SU-DHL-6 (cell line): ENCODE data around the gene GPC2.
"Not testable (repeated sequence)": the region's sequence is repeated elsewhere in the genome, so short reads cannot be mapped to it uniquely, and the experiment has no call there.

ENCODE experiments used
- EZH2phosphoT487 ChIP-seq: fragments of 200-600 bp; sonication (generic), shearing (Covaris generic); conservative IDR thresholded peaks from 2 replicates; pipeline ENCODE4 v1.6.1; 2018; ENCODE audit warnings: mild to moderate bottlenecking, antibody characterized with exemption, low read length, moderate library complexity, mixed read lengths
- TF ChIP-seq, protein P1 (sequence below): fragments of 200-600 bp; sonication (generic); IDR thresholded peaks from one replicate; pipeline ENCODE4 v1.5.1; 2017; ENCODE audit warnings: antibody characterized with exemption, mild to moderate bottlenecking, low read length, moderate library complexity; ENCODE audit not compliant: insufficient read depth, poor library complexity, severe bottlenecking

DNA sequence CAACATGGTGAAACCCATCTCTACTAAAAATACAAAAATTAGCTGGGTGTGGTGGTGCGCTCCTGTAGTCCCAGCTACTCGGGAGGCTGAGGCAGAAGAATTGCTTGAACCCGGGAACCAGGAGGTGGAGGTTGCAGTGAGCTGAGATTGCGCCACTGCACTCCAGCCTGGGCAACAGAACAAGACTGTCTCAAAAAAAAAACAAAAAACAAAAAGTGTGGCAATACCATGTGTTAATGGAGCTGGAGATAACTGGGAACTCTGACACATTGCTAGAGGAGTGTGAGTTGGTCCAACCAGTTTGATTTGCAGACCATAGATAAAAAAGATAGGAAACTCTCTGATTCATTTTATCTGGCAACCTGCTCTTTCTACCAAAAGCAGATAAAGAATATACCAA lies 30.8 kb downstream of the GPC2 start:
- TF ChIP-seq, protein P1, sequence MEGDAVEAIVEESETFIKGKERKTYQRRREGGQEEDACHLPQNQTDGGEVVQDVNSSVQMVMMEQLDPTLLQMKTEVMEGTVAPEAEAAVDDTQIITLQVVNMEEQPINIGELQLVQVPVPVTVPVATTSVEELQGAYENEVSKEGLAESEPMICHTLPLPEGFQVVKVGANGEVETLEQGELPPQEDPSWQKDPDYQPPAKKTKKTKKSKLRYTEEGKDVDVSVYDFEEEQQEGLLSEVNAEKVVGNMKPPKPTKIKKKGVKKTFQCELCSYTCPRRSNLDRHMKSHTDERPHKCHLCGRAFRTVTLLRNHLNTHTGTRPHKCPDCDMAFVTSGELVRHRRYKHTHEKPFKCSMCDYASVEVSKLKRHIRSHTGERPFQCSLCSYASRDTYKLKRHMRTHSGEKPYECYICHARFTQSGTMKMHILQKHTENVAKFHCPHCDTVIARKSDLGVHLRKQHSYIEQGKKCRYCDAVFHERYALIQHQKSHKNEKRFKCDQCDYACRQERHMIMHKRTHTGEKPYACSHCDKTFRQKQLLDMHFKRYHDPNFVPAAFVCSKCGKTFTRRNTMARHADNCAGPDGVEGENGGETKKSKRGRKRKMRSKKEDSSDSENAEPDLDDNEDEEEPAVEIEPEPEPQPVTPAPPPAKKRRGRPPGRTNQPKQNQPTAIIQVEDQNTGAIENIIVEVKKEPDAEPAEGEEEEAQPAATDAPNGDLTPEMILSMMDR: not testable (repeated sequence)
- TF ChIP-seq EZH2phosphoT487: not testable (repeated sequence)
